ELF-1 (cell line): Measurements from ENCODE around the gene CDK11A.
A peak's percentile ranks its signal among the peaks of the same experiment; 100 is the strongest.
"Not testable (repeated sequence)": the region's sequence is repeated elsewhere in the genome, so short reads cannot be mapped to it uniquely, and the experiment has no call there.

ENCODE experiments used
- DNase-seq: peaks from one replicate; pipeline ENCODE4 v3.0.0-alpha.2; 2016; ENCODE audit warnings: low read depth, low spot score

CDK11A gene

GRCh38 chr1:1662830-1663560, 61.2 kb downstream of the CDK11A start:
- peak; percentile 56 for DNase-seq

DNA sequence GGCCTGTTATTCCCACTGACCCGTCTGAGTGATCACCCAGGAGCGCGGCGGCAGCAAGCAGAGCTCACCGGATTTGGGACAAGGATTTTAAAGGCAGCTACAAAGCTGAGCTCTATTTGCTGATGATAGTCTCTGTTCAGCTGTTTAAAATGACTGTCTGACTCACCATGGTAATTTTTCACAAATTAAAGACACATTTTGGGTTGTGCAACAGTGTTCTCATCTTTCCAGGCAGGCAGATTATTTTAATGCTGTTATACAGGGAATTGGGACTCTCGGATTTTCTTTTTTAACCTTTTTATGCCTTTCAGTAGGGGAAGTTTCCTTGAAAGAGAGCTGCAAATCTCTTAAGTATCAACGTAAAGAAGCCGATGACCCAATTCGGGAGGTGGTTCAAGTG, 61.8 kb downstream of the CDK11A start:
- DNase-seq: not testable (repeated sequence)

DNA sequence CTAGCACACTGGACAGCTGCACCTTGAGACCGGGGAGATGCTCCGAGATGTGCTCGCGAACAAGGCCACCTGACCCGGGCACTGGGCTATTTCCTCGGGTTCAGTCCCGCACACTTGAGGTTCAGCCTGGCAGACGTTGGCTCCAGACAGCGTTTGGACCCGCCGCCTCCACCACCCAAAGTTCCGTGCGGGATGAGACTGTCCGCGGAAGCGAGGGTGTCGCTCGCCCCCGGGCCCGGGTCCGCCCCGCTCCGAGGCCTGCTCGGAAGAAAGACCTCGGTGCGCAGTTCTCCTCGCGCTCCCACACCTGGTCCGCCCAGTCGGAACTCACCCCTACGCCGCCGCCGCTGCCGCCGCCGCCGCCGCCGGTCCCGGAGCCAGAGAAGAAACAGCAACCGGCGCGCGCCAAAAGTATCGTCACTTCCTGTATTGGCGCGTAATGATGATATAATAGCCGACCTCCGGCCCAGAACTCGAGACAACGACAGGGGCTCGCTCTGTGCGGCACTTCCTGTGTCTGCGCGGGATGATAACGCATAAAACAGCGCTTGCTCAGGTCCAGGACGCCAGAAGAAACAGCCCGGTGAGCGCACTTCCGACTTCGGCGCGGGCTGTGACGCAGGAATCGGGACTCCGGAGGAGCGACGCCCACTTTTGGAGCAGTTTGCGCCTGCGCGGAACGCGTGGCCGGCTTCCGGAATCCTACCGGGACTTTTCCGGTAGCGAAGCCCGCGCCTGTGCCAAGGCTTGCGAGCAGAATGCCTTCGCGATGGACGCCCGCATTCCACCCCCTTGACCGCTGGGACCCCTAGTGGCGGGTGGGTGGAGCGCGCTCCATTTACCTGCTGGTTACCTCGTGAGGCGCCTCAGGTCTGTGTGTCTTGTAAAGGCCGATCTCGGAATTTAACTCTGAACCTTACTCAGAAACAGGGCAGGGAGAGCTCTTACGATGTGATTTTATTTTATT, 65.3 kb downstream of the CDK11A start, which contains the start of gene CDK11B:
Gene CDK11B, minus strand, starts transcription at position 422 of the 967 bp plus-strand sequence. CDS start 1,519 bp downstream, outside the sequence.
- DNase-seq: peak; percentile 99
